Stimulated activated effector memory CD8-positive, alpha-beta T cell treated with anti-CD3 and anti-CD28 coated beads, Interleukin-12 subunit alpha, Interleukin-12 subunit beta, amount 100 ng/mL, for 72 hours (primary cell): ENCODE measurements around the gene PEX12.
"Not testable (repeated sequence)": the region's sequence is repeated elsewhere in the genome, so short reads cannot be mapped to it uniquely, and the experiment has no call there.

ENCODE experiments used
- ATAC-seq: fragments of 150-1000 bp; cut with Tn5 transposase; 2 replicates; pipeline ENCODE4 v1.10.0; 2021
- DNase-seq, 2 donors: peaks; one replicate each; pipeline ENCODE4 v3.0.0; 2021 to 2022; ENCODE audit warnings: low spot score in 2 of 2
- H3K27ac Mint-ChIP-seq: one replicate; pipeline ENCODE4 v1.8.0; 2022; ENCODE audit warnings: mild to moderate bottlenecking, mixed read lengths
- H3K36me3 Mint-ChIP-seq: one replicate; pipeline ENCODE4 v1.8.0; 2022; ENCODE audit warnings: mild to moderate bottlenecking, mixed read lengths
- H3K4me1 Mint-ChIP-seq: one replicate; pipeline ENCODE4 v1.8.0; 2022; ENCODE audit warnings: mixed read lengths
- H3K4me3 Mint-ChIP-seq: one replicate; pipeline ENCODE4 v1.8.0; 2022; ENCODE audit warnings: mild to moderate bottlenecking, mixed read lengths
- H3K9me3 Mint-ChIP-seq: one replicate; pipeline ENCODE4 v1.8.0; 2022; ENCODE audit warnings: mixed read lengths

The PEX12 gene

GRCh38 chr17:35555691-35556090 lies 22.7 kb downstream of the PEX12 start:
- Mint-ChIP-seq H3K4me1 (no peaks in the 10 kb centered on the region), H3K36me3 (no peaks in the 10 kb centered on the region), H3K9me3 (no peaks in the 10 kb centered on the region), H3K4me3 (no peak overlapping the region), H3K27ac (no peak overlapping the region)
- DNase-seq (no peak), ATAC-seq (no peak)

GRCh38 chr17:35554668-35555067 lies 23.7 kb downstream of the PEX12 start:
- Mint-ChIP-seq H3K4me3 (no peak overlapping the region), H3K27ac (no peak overlapping the region), H3K4me1 (no peaks in the 10 kb centered on the region), H3K36me3 (no peaks in the 10 kb centered on the region), H3K9me3 (no peaks in the 10 kb centered on the region)
- no peak for DNase-seq
- peak; percentile 100 for ATAC-seq

DNA sequence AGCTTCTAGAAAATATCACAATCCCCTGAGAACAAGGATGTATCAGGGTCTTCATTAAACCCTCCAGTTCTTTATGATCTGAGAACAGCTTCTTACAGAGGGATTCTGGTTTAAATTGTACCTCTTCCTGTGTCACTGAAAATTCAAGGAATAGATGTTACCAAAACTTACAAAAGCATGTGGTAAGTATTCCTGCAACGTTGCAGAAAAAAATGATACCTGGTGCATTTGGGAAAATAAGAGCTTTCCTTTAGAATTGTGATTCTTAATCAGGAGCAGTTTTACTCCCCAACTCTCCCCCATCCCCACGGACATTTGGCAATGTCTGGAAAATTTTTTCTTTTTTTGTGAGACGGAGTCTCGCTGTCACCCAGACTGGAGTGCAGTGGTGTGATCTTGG lies 25.1 kb downstream of the PEX12 start:
- Mint-ChIP-seq H3K27ac (no peak overlapping the region), H3K4me3 (no peak overlapping the region), H3K36me3 (no peaks in the 10 kb centered on the region), H3K4me1 (peaks cover 8% of the 10 kb centered on the region), H3K9me3 (no peaks in the 10 kb centered on the region)
- no peak for DNase-seq
- ATAC-seq: no peak

DNA sequence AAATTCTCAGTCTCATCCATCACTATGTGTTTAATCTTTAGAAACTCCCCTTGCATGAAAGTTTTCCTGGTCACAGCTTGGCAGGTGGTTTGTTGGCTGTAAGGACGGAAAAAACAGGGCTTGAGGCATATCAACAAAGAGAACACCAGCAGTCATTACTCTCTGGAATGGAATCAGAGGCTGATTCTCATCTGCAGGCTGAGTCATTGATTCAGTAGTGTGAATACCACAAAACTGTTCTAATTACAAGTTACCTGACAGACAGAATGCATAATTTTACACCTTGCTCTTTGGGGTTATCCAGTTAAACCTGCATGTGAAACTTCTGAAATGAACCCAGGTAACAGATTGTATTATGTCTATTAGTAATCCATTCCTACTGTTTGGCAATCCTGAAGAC lies 29.4 kb downstream of the PEX12 start:
- no peak overlapping the region for H3K4me3 Mint-ChIP-seq
- no peaks in the 10 kb centered on the region for H3K9me3 Mint-ChIP-seq
- H3K36me3 Mint-ChIP-seq: no peaks in the 10 kb centered on the region
- DNase-seq (no peak), ATAC-seq (peak; percentile 66)
- H3K4me1 Mint-ChIP-seq: peaks cover 29% of the 10 kb centered on the region
- H3K27ac Mint-ChIP-seq: no peak overlapping the region

- peaks cover 29% of the 10 kb centered on the region for H3K4me1 Mint-ChIP-seq
- ATAC-seq (no peak), DNase-seq (no peak)
- no peak overlapping the region for H3K4me3 Mint-ChIP-seq
- no peak overlapping the region for H3K27ac Mint-ChIP-seq
- no peaks in the 10 kb centered on the region for H3K9me3 Mint-ChIP-seq
- H3K36me3 Mint-ChIP-seq: no peaks in the 10 kb centered on the region
Measured at GRCh38 chr17:35548208-35548810, 30.1 kb downstream of the PEX12 start.

GRCh38 chr17:35546487-35546886 lies 31.9 kb downstream of the PEX12 start:
- ATAC-seq: no peak
- Mint-ChIP-seq H3K9me3 (no peaks in the 10 kb centered on the region), H3K27ac (no peak overlapping the region), H3K4me1 (peaks cover 29% of the 10 kb centered on the region), H3K4me3 (no peak overlapping the region), H3K36me3 (no peaks in the 10 kb centered on the region)
- DNase-seq: no peak

DNA sequence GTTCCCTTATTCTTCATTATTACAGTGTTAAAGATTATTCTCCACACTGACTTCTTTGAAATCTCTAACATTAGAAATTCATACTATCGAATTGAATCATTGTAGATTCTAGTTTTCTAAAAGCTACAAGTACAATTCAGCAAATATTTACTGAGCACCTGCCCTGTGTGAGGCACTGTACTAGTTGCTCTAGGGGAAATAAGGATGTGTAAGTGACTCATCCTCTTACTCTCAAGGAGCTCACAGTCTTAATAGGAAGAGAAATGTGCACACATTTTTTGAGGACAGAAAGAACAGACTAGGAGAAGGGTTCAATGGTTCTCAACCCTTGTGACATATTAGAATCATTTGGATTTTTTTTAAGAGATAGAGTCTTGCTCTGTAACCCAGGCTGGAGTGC lies 33.2 kb downstream of the PEX12 start:
- Mint-ChIP-seq H3K4me1 (peaks cover 39% of the 10 kb centered on the region), H3K27ac (no peak overlapping the region), H3K4me3 (no peak overlapping the region)

GRCh38 chr17:35543856-35544255 lies 34.5 kb downstream of the PEX12 start:
- Mint-ChIP-seq H3K4me1 (peaks cover 47% of the 10 kb centered on the region), H3K9me3 (no peaks in the 10 kb centered on the region), H3K27ac (no peak overlapping the region), H3K36me3 (peaks cover 5% of the 10 kb centered on the region), H3K4me3 (no peak overlapping the region)
- ATAC-seq: no peak
- DNase-seq: no peak

More for the DNA sequence above, 33.2 kb downstream of the PEX12 start:
- DNase-seq: no peak
- no peak for ATAC-seq
- no peaks in the 10 kb centered on the region for H3K36me3 Mint-ChIP-seq
- no peaks in the 10 kb centered on the region for H3K9me3 Mint-ChIP-seq

DNA sequence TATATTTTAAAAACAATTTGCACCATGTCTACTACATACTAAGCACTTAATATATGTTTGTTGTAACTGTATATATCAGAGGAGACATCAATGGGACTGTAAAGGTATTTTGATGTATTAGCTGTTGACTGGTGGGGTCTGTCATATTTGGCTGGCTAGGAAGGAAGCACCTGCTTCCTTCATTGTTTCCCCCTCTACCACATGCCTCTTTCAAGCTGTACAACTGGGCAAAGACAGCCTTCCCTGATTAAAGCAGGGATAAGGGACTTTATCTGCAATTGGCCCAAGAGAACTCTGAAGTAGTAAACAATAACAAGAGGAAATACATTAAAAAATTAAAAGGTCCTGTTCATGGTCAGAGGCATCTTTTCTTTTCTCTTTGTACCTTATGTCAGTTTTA lies 35.4 kb downstream of the PEX12 start:
- DNase-seq: no peak
- ATAC-seq: no peak
- no peaks in the 10 kb centered on the region for H3K9me3 Mint-ChIP-seq
- H3K36me3 Mint-ChIP-seq: peaks cover 6% of the 10 kb centered on the region
- H3K27ac Mint-ChIP-seq: no peak overlapping the region
- no peak overlapping the region for H3K4me3 Mint-ChIP-seq
- H3K4me1 Mint-ChIP-seq: peaks cover 50% of the 10 kb centered on the region

- Mint-ChIP-seq H3K9me3 (no peaks in the 10 kb centered on the region), H3K27ac (peak overlapping the region; percentile 97), H3K4me1 (peaks cover 44% of the 10 kb centered on the region), H3K4me3 (peak overlapping the region; percentile 70), H3K36me3 (peaks cover 22% of the 10 kb centered on the region)
- ATAC-seq (no peak), DNase-seq (no peak)
Measured at GRCh38 chr17:35541434-35541833, 36.9 kb downstream of the PEX12 start.

GRCh38 chr17:35540589-35541404 lies 37.6 kb downstream of the PEX12 start:
- peaks cover 42% of the 10 kb centered on the region for H3K4me1 Mint-ChIP-seq
- H3K4me3 Mint-ChIP-seq: peak overlapping the region; percentile 70
- DNase-seq (peak in 1 of 2 donors; percentile 75), ATAC-seq (peak; percentile 51)
- H3K27ac Mint-ChIP-seq: peak overlapping the region; percentile 97
- no peaks in the 10 kb centered on the region for H3K9me3 Mint-ChIP-seq
- peaks cover 28% of the 10 kb centered on the region for H3K36me3 Mint-ChIP-seq

- ATAC-seq: no peak
- peak overlapping the region; percentile 97 for H3K27ac Mint-ChIP-seq
- H3K9me3 Mint-ChIP-seq: no peaks in the 10 kb centered on the region
- peaks cover 35% of the 10 kb centered on the region for H3K4me1 Mint-ChIP-seq
- no peak for DNase-seq
- peaks cover 40% of the 10 kb centered on the region for H3K36me3 Mint-ChIP-seq
- H3K4me3 Mint-ChIP-seq: peak overlapping the region; percentile 70
Measured at GRCh38 chr17:35539659-35540026, 38.7 kb downstream of the PEX12 start.

- peak; percentile 75 for ATAC-seq
- H3K4me3 Mint-ChIP-seq: peak within 1 kb of the TSS; percentile 70
- H3K9me3 Mint-ChIP-seq: no peaks in the 10 kb centered on the region
- peaks cover 55% of the 10 kb centered on the region for H3K36me3 Mint-ChIP-seq
- peaks cover 48% of the 10 kb centered on the region for H3K4me1 Mint-ChIP-seq
- DNase-seq: peak; percentile 42 to 80
- peak within 1 kb of the TSS; percentile 97 for H3K27ac Mint-ChIP-seq
Measured at GRCh38 chr17:35537601-35538141, 40.7 kb downstream of the PEX12 start, which contains the start of gene SLFN12L. Gene SLFN12L, minus strand, starts transcription at chr17:35537678. Its CDS starts 15,314 bp downstream, at chr17:35522364.

DNA sequence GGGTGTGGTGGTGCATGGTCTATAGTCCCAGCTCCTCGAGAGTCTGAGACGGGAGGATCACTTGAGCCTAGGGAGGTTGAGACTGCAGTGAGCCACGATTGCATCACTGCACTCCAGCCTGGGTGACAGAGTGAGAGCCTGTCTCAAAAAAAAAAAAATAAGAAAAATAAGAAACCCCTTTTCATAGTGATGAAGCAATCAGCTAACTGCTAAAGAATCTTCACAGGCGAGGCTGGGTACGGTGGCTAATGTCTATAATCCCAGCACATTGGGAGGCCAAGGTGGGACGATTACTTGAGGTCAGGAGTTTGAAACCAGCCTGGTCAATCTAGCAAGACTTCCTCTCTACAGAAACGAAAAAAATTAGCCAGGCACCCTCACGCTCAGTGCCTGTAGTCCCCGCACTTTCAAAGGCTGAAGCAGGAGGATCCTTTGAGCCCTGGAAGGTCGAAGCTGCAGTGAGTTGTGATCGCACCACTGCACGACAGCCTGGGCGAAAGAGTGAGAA lies 41.7 kb downstream of the PEX12 start:
- H3K27ac Mint-ChIP-seq: peak overlapping the region; percentile 97
- peaks cover 48% of the 10 kb centered on the region for H3K4me1 Mint-ChIP-seq
- peak in 1 of 2 donors; percentile 65 for DNase-seq
- H3K36me3 Mint-ChIP-seq: peaks cover 65% of the 10 kb centered on the region
- ATAC-seq: peak; percentile 42
- peak overlapping the region; percentile 70 for H3K4me3 Mint-ChIP-seq
- no peaks in the 10 kb centered on the region for H3K9me3 Mint-ChIP-seq

- DNase-seq: peak in 1 of 2 donors; percentile 58
Measured at GRCh38 chr17:35535406-35535805, 43.0 kb downstream of the PEX12 start.

More at GRCh38 chr17:35535406-35535805, 43.0 kb downstream of the PEX12 start:
- Mint-ChIP-seq H3K4me3 (peak overlapping the region; percentile 70), H3K36me3 (peaks cover 78% of the 10 kb centered on the region), H3K4me1 (peaks cover 48% of the 10 kb centered on the region), H3K27ac (peak overlapping the region; percentile 97)
- ATAC-seq, H3K9me3 Mint-ChIP-seq: not testable (repeated sequence)
